Esophagus muscularis mucosa (tissue), 3 donors: ENCODE measurements around the gene ZNF554.

Experiments
- CTCF ChIP-seq, 3 experiments: fragments of 200-600 bp in 2 of 3; fragments of 450-650 bp in 1 of 3; sonication (generic) in 2 of 3; IDR thresholded peaks; one replicate each; pipeline ENCODE4 v1.5.1; 2017 to 2019; ENCODE audit warnings: antibody characterized with exemption in 3 of 3, mild to moderate bottlenecking in 2 of 3, moderate library complexity in 1 of 3
- POLR2A ChIP-seq: fragments of 450-650 bp; IDR thresholded peaks from one replicate; pipeline ENCODE4 v1.6.1; 2017; ENCODE audit warnings: antibody characterized with exemption, moderate library complexity, mild to moderate bottlenecking, low read depth
- POLR2AphosphoS5 ChIP-seq, 2 donors: sonication (generic); formaldehyde crosslinking; IDR thresholded peaks; one replicate each; pipeline ENCODE4 v1.6.1; 2017; ENCODE audit warnings: antibody characterized with exemption in 2 of 2

GRCh38 chr19:2867025-2867991 lies 47.6 kb downstream of the ZNF554 start, which contains the start of gene ZNF556:
- TF ChIP-seq CTCF (IDR thresholded peaks at IDR 0.05) (no peak), POLR2AphosphoS5 (IDR thresholded peaks at IDR 0.05) (no peak), POLR2A (no peak)
